Body of pancreas (tissue), 4 donors: ENCODE results near the gene RTKN2. TPM values are rescaled to one million over a fixed set of nuclear protein-coding genes. Genes with fewer than 3 reads are reported as not detected.

Experiments
- ATAC-seq: fragments of 150-250 bp; one replicate; pipeline ENCODE4 v1.9.1; 2016
- DNase-seq, 4 donors: peaks; one replicate each; pipeline ENCODE4 v3.0.0-alpha.2; 2019
- H3K27ac ChIP-seq, 4 donors: fragments of 200-600 bp; sonication (generic); 1 replicate in 3 of 4; 2 replicates in 1 of 4; pipeline versions ENCODE4 v1.5.1 to v1.6.1; 2016 to 2019; ENCODE audit warnings: mild to moderate bottlenecking in 1 of 4, mixed read lengths in 1 of 4, moderate library complexity in 1 of 4
- H3K27me3 ChIP-seq, 2 donors: fragments of 200-600 bp; sonication (generic); one replicate each; pipeline ENCODE4 v1.6.0; 2016; ENCODE audit warnings: mild to moderate bottlenecking in 1 of 2
- H3K36me3 ChIP-seq, 2 donors: fragments of 200-600 bp; sonication (generic); replicated peaks in 1 of 2; 2 replicates each; pipeline ENCODE4 v1.5.1; 2016; ENCODE audit warnings: low read depth in 2 of 2; ENCODE audit not compliant: insufficient read depth in 1 of 2
- H3K4me1 ChIP-seq: fragments of 200-600 bp; sonication (generic); one replicate; pipeline ENCODE4 v1.6.0; 2016
- H3K4me3 ChIP-seq, 2 donors: fragments of 200-600 bp; sonication (generic); 1 replicate in 1 of 2; 2 replicates in 1 of 2; pipeline ENCODE4 v1.5.1; 2016 to 2019
- H3K9me3 ChIP-seq, 3 donors: fragments of 200-600 bp; sonication (generic); 1 replicate in 2 of 3; 2 replicates in 1 of 3; pipeline ENCODE4 v1.5.1; 2016
- CTCF ChIP-seq, 7 experiments: fragments of 450-650 bp in 4 of 7; fragments of 200-600 bp in 3 of 7; sonication (generic) in 3 of 7; IDR thresholded peaks; one replicate each; pipeline ENCODE4 v1.5.1; 2016 to 2019; ENCODE audit warnings: antibody characterized with exemption in 7 of 7
- POLR2A ChIP-seq, 3 donors: fragments of 450-650 bp; IDR thresholded peaks; one replicate each; pipeline ENCODE4 v1.6.1; 2016; ENCODE audit warnings: antibody characterized with exemption in 3 of 3, mild to moderate bottlenecking in 2 of 3
- WGBS, 2 donors: methylation state at CpG; one replicate each; pipeline ENCODE4 v1.1.5; 2017; 5-methylcytosine and 5-hydroxymethylcytosine counted together
- intact Hi-C: fragments of 100-400 bp; cut with DNase I; formaldehyde crosslinking; loops from one replicate; pipeline ENCODE4 v1.15.1; 2023
- total RNA-seq, 2 donors: library from RNA; depleted of rRNA; stranded (reverse); fragments of >200 nt; gene quantifications; one replicate each; pipeline ENCODE4 v1.1.0, GENCODE V29; 2016

Gene RTKN2
- total RNA-seq, 2 donors from 2014 or later, result 0.33 TPM; not detected in 1

DNA sequence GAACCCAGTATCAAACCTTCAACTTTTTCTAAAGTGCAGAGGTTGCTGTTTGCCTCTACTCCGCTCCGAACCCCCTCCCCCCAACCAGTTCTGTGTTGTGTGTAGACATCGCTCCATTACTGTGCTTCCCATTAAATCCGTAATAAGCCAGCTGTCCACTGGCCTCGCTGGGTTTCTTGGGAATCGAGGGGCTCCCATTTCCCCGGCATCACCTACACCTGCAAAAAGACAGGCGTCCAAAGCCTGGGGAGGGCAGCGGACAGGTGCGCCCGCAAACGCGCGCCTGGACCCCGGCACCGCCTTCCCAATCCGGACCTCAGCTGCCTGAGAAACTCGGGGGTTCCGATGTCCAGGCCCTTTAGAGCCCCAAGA is 631 bp downstream of the RTKN2 start:
- no peak for TF ChIP-seq POLR2A (IDR thresholded peaks at IDR 0.05)
- no peak for TF ChIP-seq CTCF (IDR thresholded peaks at IDR 0.05)
- intact Hi-C loops, result no loop called here
- ATAC-seq (no peak), DNase-seq (peak in 1 of 4 donors; percentile 10)
- no peaks in the 10 kb centered on the region for H3K36me3 ChIP-seq
- H3K27ac ChIP-seq, result peak overlapping the region in 1 of 4 donors; percentile 44
- H3K4me1 ChIP-seq, result peaks cover 6% of the 10 kb centered on the region
- 1% methylated on average over 16 to 18 of the region's 19 CpGs for WGBS, 2 donors
- H3K9me3 ChIP-seq, result no peaks in the 10 kb centered on the region
- no peaks in the 10 kb centered on the region for H3K27me3 ChIP-seq
- peak overlapping the region in 1 of 2 donors; percentile 57 for H3K4me3 ChIP-seq

DNA sequence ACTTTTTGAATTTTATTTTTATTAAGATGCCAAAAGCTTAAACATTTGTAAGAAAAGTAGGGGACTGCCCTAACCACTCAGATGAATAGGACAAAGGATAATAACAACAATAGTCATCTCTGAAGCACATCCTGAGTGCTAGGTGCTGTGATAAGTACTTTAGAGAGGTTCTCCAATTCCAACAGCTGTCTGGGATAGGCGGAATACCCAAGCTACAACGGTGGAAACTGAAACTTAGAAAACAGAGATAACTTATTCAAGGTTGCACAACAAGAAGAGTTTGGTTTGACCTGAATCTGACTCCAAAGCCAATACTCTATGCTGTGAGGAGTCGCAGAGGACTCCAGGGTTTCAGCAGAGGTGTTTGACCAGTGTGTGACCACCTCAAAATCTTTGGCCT is 2.0 kb downstream of the RTKN2 start:
- intact Hi-C loops, result no loop called here
- Histone ChIP-seq H3K36me3 (no peaks in the 10 kb centered on the region), H3K27me3 (no peaks in the 10 kb centered on the region), H3K9me3 (no peaks in the 10 kb centered on the region), H3K4me3 (no peak overlapping the region), H3K4me1 (peaks cover 6% of the 10 kb centered on the region), H3K27ac (no peak overlapping the region)
- ATAC-seq (no peak), DNase-seq (no peak)
- 37 to 52% methylated on average over 3 of the region's 3 CpGs for WGBS, 2 donors
- TF ChIP-seq POLR2A (IDR thresholded peaks at IDR 0.05) (no peak), CTCF (IDR thresholded peaks at IDR 0.05) (no peak)

DNA sequence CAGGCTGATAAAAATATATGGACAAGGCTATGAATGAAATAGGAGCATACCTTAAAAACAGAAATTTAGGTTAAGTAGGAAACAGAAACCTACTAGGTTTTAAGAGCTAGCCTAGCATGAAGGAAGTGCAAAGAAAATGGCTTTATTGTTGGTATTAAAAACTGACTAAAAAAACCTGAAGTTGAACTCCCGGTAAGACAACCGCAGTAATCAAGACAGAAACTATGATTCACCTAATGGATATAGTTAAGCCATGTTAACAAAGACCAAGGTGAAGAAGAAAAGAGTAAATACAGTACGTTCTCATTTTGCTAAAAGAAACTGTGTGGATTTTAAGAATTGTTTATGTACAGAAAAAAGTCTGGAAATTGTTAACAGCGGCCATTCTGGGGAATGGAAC is 2.5 kb downstream of the RTKN2 start:
- DNase-seq (no peak), ATAC-seq (no peak)
- Histone ChIP-seq H3K27me3 (no peaks in the 10 kb centered on the region), H3K4me3 (no peak overlapping the region), H3K9me3 (no peaks in the 10 kb centered on the region), H3K36me3 (no peaks in the 10 kb centered on the region), H3K27ac (no peak overlapping the region), H3K4me1 (peaks cover 6% of the 10 kb centered on the region)
- intact Hi-C loops, result no loop called here
- WGBS, 2 donors, result 69 to 85% methylated on average over 4 of the region's 4 CpGs
- TF ChIP-seq POLR2A (IDR thresholded peaks at IDR 0.05) (no peak), CTCF (IDR thresholded peaks at IDR 0.05) (no peak)

GRCh38 chr10:62264702-62265436 is 3.8 kb downstream of the RTKN2 start:
- peak in 6 of 7 experiments; percentile 36 to 59 (median 52) for TF ChIP-seq CTCF (IDR thresholded peaks at IDR 0.05)
- TF ChIP-seq POLR2A (IDR thresholded peaks at IDR 0.05), result no peak
- H3K27me3 ChIP-seq, result no peaks in the 10 kb centered on the region
- H3K9me3 ChIP-seq, result no peaks in the 10 kb centered on the region
- H3K27ac ChIP-seq, result no peak overlapping the region
- no peak for ATAC-seq
- H3K4me3 ChIP-seq, result no peak overlapping the region
- H3K4me1 ChIP-seq, result peaks cover 6% of the 10 kb centered on the region
- DNase-seq, result peak in 1 of 4 donors; percentile 30
- H3K36me3 ChIP-seq, result no peaks in the 10 kb centered on the region
- intact Hi-C loops, result no loop called here
- 10 to 24% methylated on average over 1 of the region's 1 CpG for WGBS, 2 donors

- Histone ChIP-seq H3K27me3 (no peaks in the 10 kb centered on the region), H3K4me1 (peaks cover 6% of the 10 kb centered on the region), H3K36me3 (no peaks in the 10 kb centered on the region), H3K27ac (no peak overlapping the region), H3K9me3 (no peaks in the 10 kb centered on the region), H3K4me3 (no peak overlapping the region)
- TF ChIP-seq POLR2A (IDR thresholded peaks at IDR 0.05), result no peak
- TF ChIP-seq CTCF (IDR thresholded peaks at IDR 0.05), result no peak
- ATAC-seq, result no peak
- no peak for DNase-seq
- intact Hi-C loops, result no loop called here
Observed at GRCh38 chr10:62264126-62264525, 4.5 kb downstream of the RTKN2 start.
